H1 (cell line): ENCODE results near the gene TBC1D20. TPM values are rescaled to one million over a fixed set of nuclear protein-coding genes. Genes with fewer than 3 reads are reported as not detected.
"Not testable (repeated sequence)": the region's sequence is repeated elsewhere in the genome, so short reads cannot be mapped to it uniquely, and the experiment has no call there.

Experiments used
- CTCF ChIA-PET: fragments of 300-600 bp; sonication (Branson Sonifier 250); formaldehyde crosslinking; loops from one replicate; lab custom pipeline; 2021; ENCODE audit not compliant: partially characterized antibody; lab: Charles Lee
- POLR2A ChIA-PET: fragments of 300-600 bp; sonication (Branson Sonifier 250); formaldehyde crosslinking; loops from one replicate; lab custom pipeline; 2021; ENCODE audit warnings: inconsistent platforms; ENCODE audit not compliant: partially characterized antibody; lab: Charles Lee
- DNase-seq, 2 experiments: peaks; one replicate each; pipeline versions ENCODE4 v3.0.0 to v3.0.0-alpha.2; 2010 to 2022; ENCODE audit warnings: low spot score in 2 of 2, low read depth in 1 of 2, mixed read lengths in 1 of 2
- FAIRE-seq: peaks from 2 replicates; lab custom pipeline; 2011; peaks lifted over from hg19 to GRCh38; lab: Jason Lieb, UNC
- H2AFZ ChIP-seq: 2 replicates; pipeline ENCODE4 v1.8.1; 2012; ENCODE audit warnings: low read length, inconsistent platforms
- H2AK5ac ChIP-seq: 2 replicates; pipeline ENCODE4 v1.6.1; 2013; ENCODE audit warnings: low read depth, low read length
- H2BK120ac ChIP-seq: replicated peaks from 2 replicates; pipeline ENCODE3; 2013; ENCODE audit warnings: low read depth, low read length, inconsistent platforms
- H2BK12ac ChIP-seq: 2 replicates; pipeline ENCODE4 v1.6.1; 2013; ENCODE audit warnings: low read depth, low read length
- H2BK15ac ChIP-seq: 2 replicates; pipeline ENCODE4 v1.6.1; 2013; ENCODE audit warnings: low read length
- H2BK20ac ChIP-seq: 2 replicates; pipeline ENCODE4 v1.6.1; 2013; ENCODE audit warnings: low read length
- H2BK5ac ChIP-seq: 2 replicates; pipeline ENCODE4 v1.6.1; 2013; ENCODE audit warnings: low read depth, low read length
- H3K14ac ChIP-seq: 2 replicates; pipeline ENCODE4 v1.6.1; 2013; ENCODE audit warnings: inconsistent platforms; ENCODE audit not compliant: insufficient read length
- H3K18ac ChIP-seq: 2 replicates; pipeline ENCODE4 v1.6.1; 2013; ENCODE audit warnings: low read length; ENCODE audit errors: extremely low read depth
- H3K23ac ChIP-seq: 2 replicates; pipeline ENCODE4 v1.6.1; 2013; ENCODE audit warnings: inconsistent platforms; ENCODE audit not compliant: insufficient read length
- H3K23me2 ChIP-seq: 2 replicates; pipeline ENCODE4 v1.6.1; 2013; ENCODE audit warnings: low read depth, low read length
- H3K27ac ChIP-seq: 2 replicates; pipeline ENCODE4 v1.6.1; 2011; ENCODE audit warnings: low read depth, low read length, inconsistent platforms
- H3K27me3 ChIP-seq, 4 experiments: replicated peaks in 1 of 4; 1 replicate in 1 of 4; 2 replicates in 3 of 4; pipeline versions ENCODE4 v1.6.1 to v1.8.1; 2011 to 2013; ENCODE audit warnings: low read length in 3 of 4, mild to moderate bottlenecking in 3 of 4, inconsistent platforms in 2 of 4, mixed read lengths in 2 of 4, moderate library complexity in 1 of 4; ENCODE audit not compliant: control insufficient read depth in 3 of 4, insufficient read depth in 3 of 4; ENCODE audit errors: extremely low read depth in 1 of 4
- H3K36me3 ChIP-seq, 4 experiments: 2 replicates each; pipeline versions ENCODE4 v1.6.1 to v1.8.1; 2011 to 2013; ENCODE audit warnings: mild to moderate bottlenecking in 4 of 4, low read length in 3 of 4, moderate library complexity in 2 of 4, control low read depth in 1 of 4, inconsistent platforms in 1 of 4; ENCODE audit not compliant: insufficient read depth in 4 of 4, control insufficient read depth in 2 of 4
- H3K4ac ChIP-seq: replicated peaks from 2 replicates; pipeline ENCODE3; 2013; ENCODE audit warnings: low read length, low read depth, mixed read lengths, inconsistent platforms; ENCODE audit not compliant: insufficient read length
- H3K4me1 ChIP-seq, 4 experiments: replicated peaks in 1 of 4; 1 replicate in 1 of 4; 2 replicates in 3 of 4; pipeline versions ENCODE4 v1.6.1 to v1.8.1; 2011 to 2013; ENCODE audit warnings: low read length in 3 of 4, inconsistent platforms in 2 of 4, mixed read lengths in 1 of 4; ENCODE audit not compliant: insufficient read depth in 4 of 4, control insufficient read depth in 3 of 4
- H3K4me2 ChIP-seq, 2 experiments: 2 replicates each; pipeline versions ENCODE4 v1.6.1 to v1.8.1; 2011 to 2013; ENCODE audit warnings: low read depth in 2 of 2, low read length in 2 of 2, control low read depth in 1 of 2, inconsistent platforms in 1 of 2, mild to moderate bottlenecking in 1 of 2; ENCODE audit not compliant: insufficient read depth in 1 of 2
- H3K4me3 ChIP-seq, 4 experiments: fragments of 200-600, 300-600 bp in 1 of 4; sonication (generic), shearing (Covaris generic), sonication (Bioruptor Twin) in 1 of 4; 2 replicates each; pipeline versions ENCODE4 v1.5.1 to v1.8.1; 2011 to 2016; ENCODE audit warnings: low read length in 4 of 4, low read depth in 3 of 4, control low read depth in 2 of 4, inconsistent platforms in 2 of 4, mild to moderate bottlenecking in 2 of 4, mixed read lengths in 1 of 4, moderate library complexity in 1 of 4; ENCODE audit not compliant: insufficient read depth in 2 of 4; ENCODE audit errors: extremely low read depth in 1 of 4
- H3K56ac ChIP-seq: replicated peaks from 2 replicates; pipeline ENCODE3; 2013; ENCODE audit warnings: low read depth, mild to moderate bottlenecking, mixed read lengths, low read length, inconsistent platforms; ENCODE audit not compliant: insufficient read length
- H3K79me1 ChIP-seq: 2 replicates; pipeline ENCODE4 v1.6.1; 2013; ENCODE audit warnings: low read depth, low read length, control low read depth
- H3K79me2 ChIP-seq, 2 experiments: 2 replicates each; pipeline versions ENCODE4 v1.6.1 to v1.8.1; 2012 to 2013; ENCODE audit warnings: low read length in 2 of 2, mild to moderate bottlenecking in 2 of 2, inconsistent platforms in 1 of 2; ENCODE audit not compliant: insufficient read depth in 2 of 2, control insufficient read depth in 1 of 2
- H3K9ac ChIP-seq, 4 experiments: replicated peaks in 1 of 4; 1 replicate in 1 of 4; 2 replicates in 3 of 4; pipeline versions ENCODE4 v1.6.1 to v1.8.1; 2011 to 2013; ENCODE audit warnings: low read depth in 3 of 4, low read length in 3 of 4, control low read depth in 2 of 4, mild to moderate bottlenecking in 2 of 4, moderate library complexity in 2 of 4, inconsistent platforms in 1 of 4; ENCODE audit errors: extremely low read depth in 1 of 4
- H3K9me3 ChIP-seq, 2 experiments: 2 replicates each; pipeline versions ENCODE4 v1.6.1 to v1.8.1; 2012 to 2013; ENCODE audit warnings: mild to moderate bottlenecking in 2 of 2, moderate library complexity in 2 of 2, control low read depth in 1 of 2, inconsistent platforms in 1 of 2, low read depth in 1 of 2, low read length in 1 of 2, mixed read lengths in 1 of 2; ENCODE audit not compliant: insufficient read depth in 2 of 2
- H4K20me1 ChIP-seq, 2 experiments: replicated peaks in 1 of 2; 2 replicates each; pipeline versions ENCODE3 to v1.8.1; 2011 to 2013; ENCODE audit warnings: inconsistent platforms in 2 of 2, low read length in 2 of 2, mild to moderate bottlenecking in 1 of 2; ENCODE audit not compliant: insufficient read depth in 2 of 2, control insufficient read depth in 1 of 2
- H4K5ac ChIP-seq: 2 replicates; pipeline ENCODE4 v1.6.1; 2013; ENCODE audit warnings: low read length, low read depth, mixed read lengths, inconsistent platforms; ENCODE audit not compliant: insufficient read length
- H4K8ac ChIP-seq: 2 replicates; pipeline ENCODE4 v1.8.0; 2013; ENCODE audit warnings: mild to moderate bottlenecking, moderate library complexity, low read length, inconsistent platforms; ENCODE audit not compliant: insufficient read depth; ENCODE audit errors: extremely low read depth
- H4K91ac ChIP-seq: replicated peaks from 2 replicates; pipeline ENCODE3; 2013; ENCODE audit warnings: low read length, mixed read lengths, inconsistent platforms; ENCODE audit not compliant: insufficient read length
- CHD1 ChIP-seq: IDR thresholded peaks from 2 replicates; pipeline ENCODE4 v1.6.1; 2012; ENCODE audit warnings: low read depth, low read length, improper control_type of control experiment
- E2F6 ChIP-seq: IDR thresholded peaks from 2 replicates; pipeline ENCODE4 v1.6.1; 2012; ENCODE audit warnings: inconsistent platforms
- KDM5A ChIP-seq: fragments of 200-600 bp; IDR thresholded peaks from 2 replicates; pipeline ENCODE4 v1.7.1; 2012; ENCODE audit warnings: mild to moderate bottlenecking, low read length, inconsistent platforms, mixed read lengths
- ZNF274 ChIP-seq: IDR thresholded peaks from 2 replicates; pipeline ENCODE4 v1.7.0; 2012; ENCODE audit warnings: low read length, borderline replicate concordance; ENCODE audit errors: extremely low read depth
- WGBS, 2 experiments: shearing (Covaris generic) in 1 of 2; methylation state at CpG; one replicate each; pipeline versions ENCODE4 v1.1.6 to v1.1.7; 2013 to 2015; ENCODE audit warnings: low lambda C conversion rate in 2 of 2, mixed read lengths in 2 of 2, inconsistent platforms in 1 of 2, low coverage in 1 of 2, missing lambda C conversion rate in 1 of 2; ENCODE audit not compliant: insufficient replicate concordance in 2 of 2, insufficient coverage in 1 of 2, insufficient read length in 1 of 2; ENCODE audit errors: extremely low coverage in 1 of 2, missing lambda C conversion rate in 1 of 2; 5-methylcytosine and 5-hydroxymethylcytosine counted together
- polyA plus RNA-seq, 7 experiments: library from polyadenylated mRNA; depleted of rRNA in 3 of 7; stranded (reverse) in 5 of 7; unstranded in 2 of 7; fragments of >200 nt in 5 of 7; fragments of 200-250 nt in 2 of 7; gene quantifications; 1 replicate in 5 of 7; 2 replicates in 1 of 7; 4 replicates in 1 of 7; pipeline versions ENCODE4 v1.2.1 to v1.2.3, GENCODE V29; 2011 to 2013; ENCODE audit warnings: missing spikeins in 2 of 7, mixed read lengths in 2 of 7
- total RNA-seq: library from RNA; stranded (reverse); fragmentation: NEBNext Ultra II Directional; extraction: Animal tissue kit (Norgen Biotek cat#: 25700); gene quantifications from 2 replicates; pipeline ENCODE4 v1.2.1, GENCODE V29; 2021

The TBC1D20 gene
- total and polyA plus RNA-seq, 2 of the 8 experiments (the other 6 are each of a cell fraction or from before 2014, with no cell fraction given) = 14.5 to 17.1 TPM

DNA sequence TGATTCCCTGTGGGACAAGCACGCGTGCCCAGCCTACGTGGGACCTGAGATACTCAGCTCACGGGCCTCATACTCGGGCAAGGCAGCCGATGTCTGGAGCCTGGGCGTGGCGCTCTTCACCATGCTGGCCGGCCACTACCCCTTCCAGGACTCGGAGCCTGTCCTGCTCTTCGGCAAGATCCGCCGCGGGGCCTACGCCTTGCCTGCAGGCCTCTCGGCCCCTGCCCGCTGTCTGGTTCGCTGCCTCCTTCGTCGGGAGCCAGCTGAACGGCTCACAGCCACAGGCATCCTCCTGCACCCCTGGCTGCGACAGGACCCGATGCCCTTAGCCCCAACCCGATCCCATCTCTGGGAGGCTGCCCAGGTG is 66.1 kb downstream of the TBC1D20 start (continued):
- TF ChIP-seq ZNF274 = no peak
- no peak for TF ChIP-seq KDM5A
- no peak for TF ChIP-seq CHD1
- no peak for TF ChIP-seq E2F6

GRCh38 chr20:393296-393695 is 69.0 kb downstream of the TBC1D20 start:
- H3K4ac ChIP-seq, H3K4me1 ChIP-seq, H3K4me2 ChIP-seq, H4K8ac ChIP-seq, H3K79me2 ChIP-seq, H3K56ac ChIP-seq, H2BK20ac ChIP-seq, H4K91ac ChIP-seq, H4K20me1 ChIP-seq, H3K9me3 ChIP-seq, H2BK12ac ChIP-seq, H3K9ac ChIP-seq, H3K27me3 ChIP-seq, H2BK120ac ChIP-seq, H3K4me3 ChIP-seq, H2AFZ ChIP-seq, H3K14ac ChIP-seq, H3K79me1 ChIP-seq, H3K23ac ChIP-seq, FAIRE-seq, H3K18ac ChIP-seq, H2AK5ac ChIP-seq, H2BK5ac ChIP-seq, H3K27ac ChIP-seq, H2BK15ac ChIP-seq, DNase-seq, H3K23me2 ChIP-seq, H4K5ac ChIP-seq: not testable (repeated sequence)
- ChIA-PET POLR2A (interaction anchor here (1.0 to 11.8 kb wide), 2 partner anchors 8 to 37 kb away, joined by 3 to 263 read pairs; partner anchors contain the start of gene TRIB3), CTCF (interaction anchor here (0.8 to 1.0 kb wide), 3 partner anchors 9 to 39 kb away, joined by 3 to 4 read pairs (median 3); no protein-coding TSS in a partner anchor)
- H3K36me3 ChIP-seq = peaks cover 0 to 23% (median 8%) of the 10 kb centered on the region in 4 experiments; a peak in 5 of 8 replicates
- WGBS, 2 experiments = 85% methylated on average over 2 of the region's 2 CpGs; no CpG with 5 or more reads in 1 of the 2 experiments
